GM18520 (cell line): Measurements from ENCODE around the gene WBP4.
A peak's percentile ranks its signal among the peaks of the same experiment; 100 is the strongest.
"Not testable (repeated sequence)": the region's sequence is repeated elsewhere in the genome, so short reads cannot be mapped to it uniquely, and the experiment has no call there.

ENCODE experiments used
- ATAC-seq: cut with Tn5 transposase; IDR thresholded peaks from one replicate; pipeline ENCODE4 v1.9.1; 2021; ENCODE audit not compliant: unreplicated experiment

The WBP4 gene, protein sequence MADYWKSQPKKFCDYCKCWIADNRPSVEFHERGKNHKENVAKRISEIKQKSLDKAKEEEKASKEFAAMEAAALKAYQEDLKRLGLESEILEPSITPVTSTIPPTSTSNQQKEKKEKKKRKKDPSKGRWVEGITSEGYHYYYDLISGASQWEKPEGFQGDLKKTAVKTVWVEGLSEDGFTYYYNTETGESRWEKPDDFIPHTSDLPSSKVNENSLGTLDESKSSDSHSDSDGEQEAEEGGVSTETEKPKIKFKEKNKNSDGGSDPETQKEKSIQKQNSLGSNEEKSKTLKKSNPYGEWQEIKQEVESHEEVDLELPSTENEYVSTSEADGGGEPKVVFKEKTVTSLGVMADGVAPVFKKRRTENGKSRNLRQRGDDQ

GRCh38 chr13:41061075-41061913 is at the start of gene WBP4:
Gene WBP4 (plus strand): TSS chr13:41061509. CDS start chr13:41061674, 165 bp downstream.
- ATAC-seq, result peak; percentile 60

GRCh38 chr13:41012536-41012935 is 48.8 kb upstream of the WBP4 start:
- ATAC-seq, result no peak

DNA sequence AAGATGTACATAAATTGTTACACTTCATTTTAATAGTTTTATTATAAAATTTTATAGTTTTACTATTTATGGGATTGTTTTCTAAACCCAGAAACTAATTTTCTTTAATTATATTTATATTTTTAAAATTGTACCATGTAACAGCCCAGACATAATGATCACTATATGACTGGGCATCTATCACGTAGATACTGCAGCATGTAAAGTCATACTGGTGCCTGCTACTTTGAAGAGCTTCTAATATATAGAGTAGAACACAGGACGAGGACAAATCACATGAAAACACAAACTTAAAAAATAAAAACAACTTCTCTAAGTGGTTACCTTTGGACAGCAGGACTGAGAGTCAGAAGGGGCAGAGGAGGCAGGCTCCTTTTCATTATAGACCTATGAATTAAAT is 47.5 kb upstream of the WBP4 start:
- ATAC-seq, result no peak

DNA sequence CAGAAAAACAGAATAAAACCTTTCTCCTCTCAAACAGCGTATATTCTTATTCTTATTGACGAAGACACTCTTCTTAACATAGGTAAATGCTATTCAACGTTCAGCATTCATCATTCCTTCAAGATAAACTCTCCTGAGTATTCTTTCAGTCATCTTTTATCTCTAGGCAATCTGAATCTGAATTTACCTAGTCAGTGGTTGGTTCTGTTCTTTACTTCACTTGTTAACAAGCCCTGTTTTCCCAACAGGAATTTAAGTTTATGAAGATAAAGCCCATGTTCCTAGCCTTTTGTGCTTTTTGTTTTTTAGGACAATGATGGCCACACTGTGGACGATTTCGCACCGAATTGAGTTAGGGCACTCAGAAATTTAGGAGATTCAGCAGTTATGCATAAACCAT is 45.4 kb upstream of the WBP4 start:
- no peak for ATAC-seq

DNA sequence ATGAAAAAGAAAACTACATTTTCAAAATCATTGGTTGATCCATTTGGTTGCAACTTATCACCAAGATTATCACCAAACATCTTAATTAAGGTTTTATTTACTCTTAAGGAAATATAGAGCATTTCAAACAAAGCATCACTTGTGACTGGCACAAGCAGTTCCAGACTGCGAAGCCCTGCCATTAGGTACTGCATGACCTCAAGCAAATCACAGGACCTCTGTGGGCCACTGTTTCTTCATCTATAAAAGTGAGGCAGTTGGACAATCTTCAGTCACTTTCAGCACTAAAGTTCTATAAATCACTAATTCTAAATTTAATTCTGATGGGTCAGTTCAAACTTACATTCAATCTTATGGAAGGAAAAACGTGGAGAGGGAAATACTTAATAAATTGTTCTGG is 44.1 kb upstream of the WBP4 start:
- no peak for ATAC-seq

DNA sequence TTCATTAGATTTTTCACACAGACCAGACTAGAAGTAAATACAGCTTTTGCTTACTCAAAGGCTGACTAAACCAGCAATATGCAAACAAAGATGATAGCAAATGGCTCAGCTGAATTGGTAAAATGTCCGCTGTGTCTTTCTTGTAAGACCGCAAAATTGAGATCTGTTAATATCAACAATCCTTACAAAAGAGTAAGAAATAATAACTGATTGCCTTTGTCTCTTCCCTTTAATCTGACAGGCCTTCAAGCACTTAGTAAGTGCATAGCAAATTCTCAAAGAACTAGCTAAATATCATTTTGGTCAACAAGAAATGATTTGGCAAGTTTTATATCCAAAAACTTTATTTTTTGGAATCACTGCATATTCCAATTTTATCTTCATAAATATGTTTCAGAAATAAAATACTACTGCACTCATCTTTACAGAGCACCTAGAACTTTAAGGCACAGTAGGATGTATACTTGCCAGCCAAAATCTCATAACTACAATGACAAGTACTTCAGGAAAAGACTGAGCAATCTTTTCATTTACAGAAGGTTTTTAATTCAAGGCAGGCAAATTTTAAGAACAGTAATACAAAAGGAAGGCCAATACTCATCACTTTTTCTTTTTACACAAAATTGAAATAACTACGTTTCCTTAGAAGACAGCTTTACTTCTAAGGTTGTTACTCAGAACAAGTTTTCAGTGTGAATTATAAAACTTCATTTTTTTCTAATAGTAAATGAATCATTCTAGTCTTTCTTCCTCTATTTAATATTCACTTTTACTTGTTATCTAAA is 43.3 kb upstream of the WBP4 start:
- no peak for ATAC-seq

DNA sequence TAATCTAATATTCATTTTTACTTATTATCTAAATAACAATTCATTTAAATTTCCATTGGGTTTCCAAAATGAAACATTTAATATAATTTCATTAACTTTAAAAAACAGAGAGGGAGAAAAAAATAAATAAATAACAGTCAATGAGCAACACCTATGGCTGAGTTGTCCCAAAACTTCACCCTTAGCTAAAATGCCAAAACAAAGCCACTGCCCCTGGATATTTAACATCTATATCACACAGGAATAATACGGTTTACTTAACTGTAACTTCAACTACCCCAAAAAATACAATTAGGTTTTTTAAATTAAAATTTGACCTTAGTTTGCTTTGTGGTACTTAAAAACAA is 42.7 kb upstream of the WBP4 start:
- ATAC-seq, result no peak

- ATAC-seq, result peak; percentile 91
Measured at GRCh38 chr13:41019011-41019487, 42.3 kb upstream of the WBP4 start, which contains the start of gene ELF1. Gene ELF1 (minus strand): TSS chr13:41019316. CDS start chr13:40982054, 37,262 bp downstream.

GRCh38 chr13:41019578-41020347 is 41.5 kb upstream of the WBP4 start:
- ATAC-seq, result no peak

DNA sequence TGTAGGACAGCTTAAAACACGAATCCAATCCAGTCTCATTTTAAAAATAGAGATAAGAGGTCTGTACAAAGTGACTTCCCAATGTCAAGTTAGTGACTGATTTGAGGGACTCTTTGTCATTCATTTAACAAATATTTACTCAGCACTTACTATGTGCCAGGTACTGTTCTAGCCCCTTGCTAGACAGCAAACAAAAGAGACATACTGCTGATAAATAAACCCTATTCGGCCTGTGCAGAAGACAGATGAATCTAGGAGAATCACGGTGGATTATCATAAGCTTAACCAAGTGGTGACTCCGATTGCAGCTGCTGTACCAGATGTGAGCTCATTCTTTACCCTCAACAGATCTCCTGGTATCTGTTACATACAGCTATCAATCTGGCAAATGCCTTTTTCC is 35.8 kb upstream of the WBP4 start:
- no peak for ATAC-seq

DNA sequence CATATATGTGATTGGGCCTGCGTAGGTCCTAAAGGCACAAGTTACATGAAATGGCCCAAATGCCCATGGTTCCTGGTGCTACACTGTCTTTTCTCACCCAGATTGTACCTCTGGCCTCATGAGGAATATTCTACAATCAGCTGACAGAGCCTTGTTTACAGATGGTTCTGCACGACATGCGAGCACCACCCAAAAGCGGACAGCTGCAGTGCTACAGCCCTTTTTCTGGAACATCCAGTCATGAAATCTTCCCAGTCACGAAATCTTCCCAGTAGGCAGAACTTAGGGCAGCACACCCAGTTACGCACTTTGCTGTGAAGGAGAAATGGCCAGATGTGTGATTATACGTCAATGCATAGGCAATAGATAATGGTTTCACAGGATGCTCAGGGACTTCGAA is 34.5 kb upstream of the WBP4 start:
- no peak for ATAC-seq

DNA sequence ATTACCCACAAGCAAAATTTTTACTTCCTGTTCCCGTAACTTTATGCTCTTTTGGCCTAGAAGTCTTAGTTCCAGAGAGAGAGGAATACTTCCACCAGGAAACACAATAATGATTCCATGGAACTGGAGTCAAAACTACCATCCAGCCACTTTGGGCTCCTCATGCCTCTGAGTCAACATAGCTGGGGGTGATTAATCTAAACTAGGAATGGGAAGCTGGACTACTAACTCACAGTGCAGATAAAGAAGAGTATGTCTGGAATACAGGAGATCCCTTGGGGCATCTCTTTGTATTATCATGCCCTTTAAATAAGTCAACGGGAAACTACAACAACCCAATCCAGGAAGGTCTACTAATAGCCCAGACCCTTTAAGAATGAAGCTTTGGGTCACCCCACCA is 33.3 kb upstream of the WBP4 start:
- ATAC-seq, result no peak

- no peak for ATAC-seq
Measured at GRCh38 chr13:41029629-41030028, 31.7 kb upstream of the WBP4 start.

GRCh38 chr13:41032691-41033376 is 28.5 kb upstream of the WBP4 start:
- ATAC-seq, result no peak

DNA sequence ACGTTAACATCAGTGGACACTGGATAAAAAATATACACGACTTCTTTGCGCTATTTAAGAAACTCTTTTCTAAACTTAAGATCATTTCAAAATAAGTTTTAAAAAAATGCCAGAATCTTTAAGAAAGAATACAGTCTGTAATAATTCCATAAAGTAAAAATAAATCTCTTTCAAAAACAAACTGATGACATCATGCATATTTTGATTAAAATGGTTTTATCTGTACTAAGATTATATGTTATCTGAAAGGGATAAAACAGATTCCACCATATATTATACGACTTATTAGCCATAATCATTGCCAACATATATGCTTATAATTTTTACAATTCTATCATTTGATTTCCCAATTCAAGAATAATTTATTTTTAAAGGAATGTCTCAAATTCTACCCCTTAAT is 26.9 kb upstream of the WBP4 start:
- ATAC-seq, result no peak

DNA sequence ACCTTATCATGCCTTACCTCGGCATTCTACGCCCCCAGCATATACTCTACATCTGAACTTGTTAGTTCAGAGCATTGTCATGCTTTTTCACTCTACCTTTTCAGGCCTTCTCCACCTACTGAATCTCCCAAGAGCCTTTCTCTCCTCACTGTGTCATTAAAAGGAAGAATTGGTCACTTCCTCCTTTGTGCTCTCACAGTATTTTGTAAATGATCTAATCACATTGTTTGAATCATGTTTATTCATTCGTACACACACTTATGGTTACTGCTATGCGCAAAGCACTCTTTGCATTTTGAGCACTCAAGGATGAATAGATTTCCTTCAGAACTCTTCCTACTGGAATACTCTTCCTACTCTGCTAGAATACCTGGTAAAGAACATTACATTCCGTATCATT is 26.4 kb upstream of the WBP4 start:
- no peak for ATAC-seq

- ATAC-seq, result not testable (repeated sequence)
Measured at GRCh38 chr13:41036557-41036956, 24.8 kb upstream of the WBP4 start.

DNA sequence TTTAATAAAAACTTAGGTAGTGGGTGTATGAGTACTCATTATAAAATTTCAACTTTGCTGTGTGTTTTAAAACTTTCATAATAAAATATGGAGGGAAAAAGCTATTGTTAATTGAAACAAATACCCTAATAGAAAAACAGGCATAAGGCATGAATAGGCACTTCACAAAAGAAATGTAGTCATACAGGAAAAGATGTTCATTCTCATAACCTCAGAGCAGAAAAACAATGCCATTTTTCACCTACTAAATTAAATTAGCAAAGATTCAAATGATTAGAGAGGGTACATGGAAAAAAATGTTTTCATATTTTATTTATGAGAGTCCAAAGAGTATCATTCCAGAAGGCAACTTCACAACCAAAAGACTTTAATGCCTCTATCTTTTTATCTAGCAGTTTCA is 21.6 kb upstream of the WBP4 start:
- no peak for ATAC-seq

DNA sequence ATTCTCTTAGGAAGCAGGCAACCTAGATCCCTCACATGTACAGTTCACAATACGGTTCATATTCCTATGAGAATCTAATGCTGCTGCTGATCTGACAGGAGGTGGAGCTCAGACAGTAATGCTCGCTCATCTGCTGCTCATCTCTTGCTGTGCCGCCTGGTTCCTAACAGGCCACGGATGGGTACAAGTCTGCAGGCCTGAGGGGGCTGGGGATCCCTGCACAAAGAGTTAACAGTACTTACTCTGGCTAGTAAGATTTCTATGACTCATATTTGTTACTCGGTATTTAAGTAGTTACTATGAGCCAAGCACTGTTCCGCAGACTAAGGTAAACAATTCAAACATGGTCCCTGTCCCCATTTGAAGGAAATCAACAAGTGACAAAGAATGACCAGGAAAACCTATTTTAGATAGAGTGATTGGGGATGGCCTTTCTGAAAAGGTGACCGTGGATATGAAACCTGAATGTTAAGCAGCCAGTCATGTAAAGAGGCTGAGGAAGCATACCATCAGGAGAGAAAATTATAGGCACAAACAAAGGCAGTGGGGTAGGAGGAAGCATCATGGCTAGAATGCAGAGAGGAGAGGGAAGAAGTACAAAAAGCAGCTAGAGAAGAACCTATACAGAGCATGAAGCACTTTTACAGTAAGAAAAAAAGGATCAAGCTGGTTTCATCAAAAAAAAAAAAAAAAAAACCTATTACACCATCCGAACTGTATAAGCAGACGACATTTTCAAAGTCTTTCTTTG is 20.6 kb upstream of the WBP4 start:
- no peak for ATAC-seq
